GM19468 (cell line): Measurements from ENCODE around the gene RBMS1.
"Not testable (repeated sequence)": the region's sequence is repeated elsewhere in the genome, so short reads cannot be mapped to it uniquely, and the experiment has no call there.

Experiments used
- ATAC-seq: cut with Tn5 transposase; IDR thresholded peaks from one replicate; pipeline ENCODE4 v1.9.1; 2021; ENCODE audit warnings: mild to moderate bottlenecking, moderate library complexity, moderate number of reproducible peaks; ENCODE audit not compliant: unreplicated experiment; ENCODE audit errors: extremely low read depth

Gene RBMS1

GRCh38 chr2:160473468-160474318 is 19.9 kb downstream of the RBMS1 start:
- ATAC-seq, result no peak

- no peak for ATAC-seq
These were observed 20.8 kb downstream of the RBMS1 start for GRCh38 chr2:160472839-160473251.

GRCh38 chr2:160471950-160472349 is 21.7 kb downstream of the RBMS1 start:
- ATAC-seq, result no peak

GRCh38 chr2:160469621-160470204 is 23.9 kb downstream of the RBMS1 start:
- no peak for ATAC-seq

- no peak for ATAC-seq
These were observed 24.4 kb downstream of the RBMS1 start for GRCh38 chr2:160469164-160469563.

- ATAC-seq, result no peak
These were observed 26.5 kb downstream of the RBMS1 start for GRCh38 chr2:160467086-160467485.

GRCh38 chr2:160465406-160465805 is 28.2 kb downstream of the RBMS1 start:
- no peak for ATAC-seq

GRCh38 chr2:160465002-160465401 is 28.6 kb downstream of the RBMS1 start:
- ATAC-seq, result no peak

GRCh38 chr2:160464017-160464416 is 29.6 kb downstream of the RBMS1 start:
- ATAC-seq, result no peak

GRCh38 chr2:160463245-160463644 is 30.4 kb downstream of the RBMS1 start:
- no peak for ATAC-seq

- ATAC-seq, result no peak
These were observed 33.3 kb downstream of the RBMS1 start for GRCh38 chr2:160460333-160460731.

GRCh38 chr2:160459538-160460332 is 33.9 kb downstream of the RBMS1 start:
- ATAC-seq, result no peak

- ATAC-seq, result no peak
These were observed 34.7 kb downstream of the RBMS1 start for GRCh38 chr2:160458718-160459453.

- ATAC-seq, result no peak
These were observed 36.0 kb downstream of the RBMS1 start for GRCh38 chr2:160457588-160457987.

- no peak for ATAC-seq
These were observed 39.4 kb downstream of the RBMS1 start for GRCh38 chr2:160454070-160454797.

- no peak for ATAC-seq
These were observed 40.3 kb downstream of the RBMS1 start for GRCh38 chr2:160453111-160453820.

- ATAC-seq, result no peak
These were observed 43.1 kb downstream of the RBMS1 start for GRCh38 chr2:160450486-160450885.

GRCh38 chr2:160448821-160449220 is 44.8 kb downstream of the RBMS1 start:
- not testable (repeated sequence) for ATAC-seq

GRCh38 chr2:160445673-160446072 is 47.9 kb downstream of the RBMS1 start:
- ATAC-seq, result no peak
